HG02798 (cell line): ENCODE results near the gene NENF.
A peak's percentile ranks its signal among the peaks of the same experiment; 100 is the strongest.
"Not testable (repeated sequence)": the region's sequence is repeated elsewhere in the genome, so short reads cannot be mapped to it uniquely, and the experiment has no call there.

Experiments
- ATAC-seq: cut with Tn5 transposase; IDR thresholded peaks from one replicate; pipeline ENCODE4 v1.9.1; 2021; ENCODE audit warnings: mild to moderate bottlenecking; ENCODE audit not compliant: unreplicated experiment, poor library complexity

Gene NENF

DNA sequence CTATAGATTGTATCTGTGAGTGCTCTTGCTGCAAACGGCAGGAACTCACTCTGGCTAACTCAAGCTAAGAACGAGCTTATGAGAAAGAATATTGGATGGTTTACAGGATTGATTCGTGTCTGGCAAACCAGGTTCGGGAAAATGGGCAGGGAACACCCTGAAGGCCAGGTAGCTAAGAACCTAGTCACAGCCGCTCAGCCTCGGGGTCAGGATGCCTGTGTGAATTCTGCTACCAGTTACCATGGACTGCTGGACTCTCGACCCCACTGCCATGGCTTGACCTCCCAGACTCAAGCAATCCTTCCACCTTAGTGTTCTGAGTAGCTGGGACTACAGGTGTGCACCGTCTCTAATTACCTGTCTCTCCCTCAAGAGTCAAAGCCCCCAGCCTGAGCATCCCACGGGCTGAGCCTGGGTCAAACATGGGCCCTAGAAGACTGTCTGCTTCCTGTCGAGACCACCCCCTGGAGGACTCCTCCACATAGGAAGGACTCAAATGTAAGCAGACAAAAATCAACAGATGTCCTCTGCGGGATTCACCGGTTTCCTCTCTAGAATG, 45.8 kb downstream of the NENF start:
- ATAC-seq, result no peak

- ATAC-seq, result no peak
These were observed 46.5 kb downstream of the NENF start for GRCh38 chr1:212479188-212479587.

DNA sequence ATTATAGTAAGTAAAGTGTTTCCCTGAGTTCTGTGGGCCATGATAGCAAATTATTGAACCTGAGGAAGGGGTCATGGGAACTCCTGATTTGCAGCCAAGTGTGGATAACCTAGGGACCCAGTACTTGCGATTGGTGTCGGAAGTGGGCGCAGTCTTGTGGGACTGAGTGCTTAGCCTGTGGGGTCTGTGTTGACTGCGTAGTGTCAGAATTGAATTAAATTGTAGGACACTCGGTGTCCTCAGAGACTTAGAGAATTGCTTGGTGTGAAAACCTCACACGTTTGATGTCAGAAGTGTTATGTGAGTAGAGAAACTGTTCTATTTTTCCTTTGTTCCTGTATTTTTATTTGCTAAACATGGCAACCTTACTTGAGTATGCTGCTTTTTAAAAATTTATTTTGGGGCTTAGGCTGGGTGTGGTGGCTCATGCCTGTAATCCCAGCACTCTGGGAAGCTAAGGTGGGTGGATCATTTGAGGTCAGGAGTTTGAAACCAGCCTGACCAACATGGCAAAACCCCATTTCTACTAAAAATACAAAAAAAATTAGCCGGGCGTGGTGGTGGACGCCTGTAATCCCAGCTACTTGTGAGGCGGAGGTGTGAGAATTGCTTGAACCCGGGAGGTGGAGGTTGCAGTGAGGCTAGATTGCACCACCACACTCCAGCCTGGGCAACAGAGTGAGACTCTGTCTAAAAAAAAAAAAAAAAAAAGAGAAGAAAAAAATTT, 48.2 kb downstream of the NENF start:
- ATAC-seq, result not testable (repeated sequence)

- no peak for ATAC-seq
These were observed 48.7 kb downstream of the NENF start for GRCh38 chr1:212481438-212481767.

DNA sequence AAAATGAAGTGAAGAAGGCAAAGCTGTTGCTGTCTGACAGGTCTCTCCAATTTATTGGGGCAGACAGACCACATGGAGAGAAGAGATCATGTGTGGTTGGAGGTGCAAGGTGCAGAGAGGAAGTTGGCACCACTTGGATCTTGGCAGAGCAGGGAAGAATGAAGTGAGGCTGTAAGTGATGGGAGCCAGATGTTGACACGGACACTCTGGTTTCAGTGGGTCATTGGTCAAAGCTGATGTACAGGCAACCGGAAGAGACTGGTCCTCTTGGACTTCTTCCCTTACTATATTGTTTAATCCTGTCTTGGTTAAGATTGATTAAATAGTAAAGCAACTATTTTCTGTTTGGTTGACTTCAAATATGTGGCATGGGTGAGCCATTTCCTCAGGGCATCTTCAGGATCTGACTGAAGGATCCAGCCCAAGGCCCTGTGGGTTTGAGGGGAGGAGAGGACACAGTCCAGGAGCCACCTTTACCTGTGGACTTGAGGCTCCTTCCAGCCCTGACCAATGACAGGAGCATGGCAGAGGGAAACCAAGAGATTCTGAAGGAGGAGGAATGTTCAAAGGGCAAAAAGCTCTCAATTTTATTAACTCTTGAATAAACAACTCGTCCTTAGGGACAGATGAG, 49.4 kb downstream of the NENF start:
- ATAC-seq, result no peak

DNA sequence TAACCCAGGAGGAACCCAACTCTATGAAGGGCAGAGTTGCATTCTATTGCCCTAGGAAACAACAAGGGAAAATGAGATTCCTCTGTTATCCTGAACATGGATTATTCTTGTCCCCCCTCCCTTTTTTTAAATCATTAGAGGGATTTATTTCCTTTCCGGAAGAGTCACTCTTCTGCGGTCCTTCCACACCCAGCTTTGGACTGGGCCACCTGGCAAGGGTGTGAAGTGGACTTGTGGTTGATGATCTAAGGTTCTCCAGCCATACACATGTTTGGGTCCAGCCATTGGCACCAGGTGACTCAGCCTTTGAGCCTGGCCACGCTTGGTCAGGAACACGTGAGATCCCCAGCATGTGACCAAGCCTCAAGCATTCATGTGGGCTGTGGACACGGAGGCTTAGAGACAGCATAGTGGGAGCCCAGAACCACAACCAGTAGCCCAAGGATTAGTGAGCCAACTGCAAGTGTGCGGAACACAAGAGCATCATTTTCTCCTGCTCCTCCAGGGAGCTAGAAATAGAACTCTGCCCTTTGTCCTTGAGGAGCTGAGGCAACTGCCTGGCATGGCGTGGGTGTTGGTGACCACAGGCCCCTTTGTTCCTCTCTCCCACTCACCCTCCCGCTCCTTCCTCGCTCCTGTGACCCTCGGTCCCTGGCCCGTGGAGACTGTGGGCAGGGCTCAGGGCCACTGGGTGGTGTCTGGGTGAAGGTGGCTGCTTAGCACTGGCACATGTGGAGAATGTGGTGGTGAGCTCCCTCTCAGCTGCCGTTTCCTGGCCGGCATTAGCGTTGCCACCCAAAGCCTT, 50.1 kb downstream of the NENF start:
- ATAC-seq, result no peak

- no peak for ATAC-seq
These were observed 52.2 kb downstream of the NENF start for GRCh38 chr1:212484701-212485570.

DNA sequence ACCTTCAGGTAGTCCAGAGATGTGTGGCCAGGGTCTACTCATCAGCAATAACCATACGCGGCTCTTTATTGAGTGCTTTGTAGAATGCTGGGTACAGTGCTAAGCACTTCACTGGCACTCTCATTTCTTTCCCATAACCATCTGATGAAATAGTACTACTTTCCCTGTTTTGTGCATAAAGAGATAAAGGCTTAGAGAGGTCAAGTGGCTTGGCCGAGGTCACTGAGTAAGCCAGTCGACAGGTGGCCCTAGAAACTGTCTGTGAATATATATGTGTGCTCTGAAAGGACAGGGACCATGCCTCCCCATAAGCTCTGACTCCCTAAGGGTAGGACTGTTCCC, 52.8 kb downstream of the NENF start:
- no peak for ATAC-seq

DNA sequence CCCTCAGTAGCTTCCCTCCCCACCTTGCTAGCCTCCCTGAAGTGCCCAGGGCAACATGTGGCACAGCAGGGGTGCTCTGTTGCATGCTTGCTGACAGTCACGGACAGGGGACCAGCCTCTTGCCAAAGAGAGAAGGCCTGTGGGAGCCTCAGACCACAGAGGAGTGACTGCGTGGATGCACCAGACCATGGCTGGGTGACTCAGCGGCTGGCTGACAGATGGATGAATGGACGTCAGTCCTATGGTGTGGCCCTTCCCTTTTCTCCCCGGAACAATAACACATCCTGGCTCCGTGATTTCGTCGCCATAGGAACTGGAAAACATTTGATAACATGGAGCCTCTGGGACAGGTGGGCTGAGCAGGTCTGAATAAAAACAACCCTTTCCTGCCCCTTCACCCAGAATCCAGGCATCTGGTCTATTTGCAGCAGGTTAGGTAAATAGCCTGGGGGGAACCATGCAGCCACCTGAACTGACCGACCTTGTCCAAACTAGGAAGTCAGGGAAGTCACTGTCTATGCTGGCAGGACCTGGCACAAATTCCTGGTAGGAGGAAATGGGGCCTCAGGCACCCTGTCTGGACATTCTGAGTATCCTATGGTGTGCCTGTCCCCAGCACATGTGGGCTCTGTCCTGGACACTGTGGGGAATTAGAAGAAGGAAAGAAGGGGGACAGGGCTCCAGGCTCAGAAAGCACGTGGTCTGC, 53.3 kb downstream of the NENF start:
- ATAC-seq, result peak; percentile 47

GRCh38 chr1:212486619-212486975, 53.9 kb downstream of the NENF start:
- ATAC-seq, result no peak

GRCh38 chr1:212487286-212487685, 54.6 kb downstream of the NENF start:
- no peak for ATAC-seq

GRCh38 chr1:212487774-212488435, 55.2 kb downstream of the NENF start:
- ATAC-seq, result no peak

DNA sequence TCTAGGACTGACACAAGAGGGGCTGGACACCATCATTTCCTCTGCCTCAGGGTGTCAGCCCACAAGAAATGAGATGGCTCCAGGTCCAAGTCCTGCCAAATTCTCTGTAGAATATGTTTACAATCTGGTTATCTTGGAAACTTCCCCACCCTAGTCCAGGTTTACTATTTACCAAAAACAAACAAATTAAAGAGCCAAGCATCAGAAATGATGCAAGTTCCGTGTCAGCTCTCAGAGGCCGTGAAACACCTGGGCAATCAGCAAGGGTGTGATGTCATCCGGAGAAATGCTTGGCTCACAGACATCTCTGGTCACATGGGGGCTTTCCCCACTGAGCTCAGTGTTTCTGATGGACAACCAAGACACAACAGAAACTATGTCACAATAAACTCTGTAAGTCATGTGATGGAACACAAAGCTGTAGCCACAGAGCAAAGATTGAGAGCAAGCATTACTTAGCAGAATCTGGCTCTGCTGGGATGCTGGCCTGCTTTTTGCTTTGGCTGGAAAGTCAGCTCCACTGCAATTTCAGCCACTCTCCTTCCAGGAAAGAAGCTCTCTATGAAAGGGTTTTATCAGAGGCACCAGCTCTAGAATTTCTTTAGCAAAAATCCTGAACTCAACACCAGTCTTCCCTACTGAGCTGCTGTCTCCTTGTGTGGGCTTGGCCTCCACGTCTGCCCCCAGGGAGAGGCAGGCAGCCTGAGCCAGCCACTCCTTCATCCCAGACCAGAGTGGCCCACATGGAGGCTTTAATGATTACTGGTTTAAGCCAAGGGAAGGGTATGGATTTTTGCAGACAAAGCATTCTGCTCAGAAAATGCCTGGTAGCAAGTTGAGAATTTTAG, 55.9 kb downstream of the NENF start:
- ATAC-seq, result peak; percentile 89

- ATAC-seq, result no peak
These were observed 56.7 kb downstream of the NENF start for GRCh38 chr1:212489284-212489859.

GRCh38 chr1:212490276-212490675, 57.6 kb downstream of the NENF start:
- no peak for ATAC-seq

DNA sequence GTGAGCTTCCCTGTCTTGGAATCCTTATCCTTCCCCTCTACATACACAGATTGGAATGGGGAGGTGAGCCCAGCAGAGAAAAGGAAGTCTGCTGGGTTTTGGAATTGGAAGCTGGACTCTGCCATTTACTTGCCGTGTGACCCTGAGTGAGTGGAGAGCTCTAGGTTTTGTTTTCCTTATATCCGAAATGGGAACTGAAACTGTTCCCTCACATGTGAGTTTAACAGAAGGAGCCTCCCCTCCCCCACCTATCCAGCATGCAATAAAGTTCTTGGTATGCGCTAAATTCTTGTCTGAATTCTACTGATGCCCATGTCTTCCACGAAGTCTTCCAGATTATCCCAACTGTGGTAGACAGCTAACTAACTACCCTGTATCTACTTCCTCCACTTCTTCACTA, 58.7 kb downstream of the NENF start:
- no peak for ATAC-seq
